Liver (tissue), 9 donors: ENCODE measurements around the gene PCBP4. TPM values are rescaled to one million over a fixed set of nuclear protein-coding genes. Genes with fewer than 3 reads are reported as not detected.
"Not testable (repeated sequence)": the region's sequence is repeated elsewhere in the genome, so short reads cannot be mapped to it uniquely, and the experiment has no call there.

Source experiments
- DNase-seq: peaks from one replicate; pipeline ENCODE4 v3.0.0-alpha.2; 2017; ENCODE audit warnings: low spot score
- H3K27ac ChIP-seq, 2 donors: one replicate each; pipeline ENCODE4 v1.7.0; 2013; ENCODE audit warnings: inconsistent platforms in 2 of 2, low read length in 2 of 2, control low read depth in 1 of 2, low read depth in 1 of 2, mild to moderate bottlenecking in 1 of 2
- H3K27me3 ChIP-seq, 4 donors: one replicate each; pipeline versions ENCODE4 v1.6.1 to v1.7.0; 2013; ENCODE audit warnings: low read length in 3 of 4, inconsistent platforms in 1 of 4, mild to moderate bottlenecking in 1 of 4, moderate library complexity in 1 of 4; ENCODE audit not compliant: control insufficient read depth in 4 of 4, insufficient read depth in 4 of 4
- H3K36me3 ChIP-seq, 4 donors: one replicate each; pipeline versions ENCODE4 v1.6.1 to v1.7.0; 2013; ENCODE audit warnings: low read length in 3 of 4, mild to moderate bottlenecking in 3 of 4, low read depth in 1 of 4, moderate library complexity in 1 of 4; ENCODE audit not compliant: control insufficient read depth in 4 of 4, insufficient read depth in 3 of 4
- H3K4me1 ChIP-seq, 4 donors: one replicate each; pipeline versions ENCODE4 v1.6.1 to v1.7.0; 2013; ENCODE audit warnings: low read length in 3 of 4, mild to moderate bottlenecking in 3 of 4, moderate library complexity in 1 of 4; ENCODE audit not compliant: control insufficient read depth in 4 of 4, insufficient read depth in 4 of 4
- H3K4me3 ChIP-seq, 3 donors: one replicate each; pipeline versions ENCODE4 v1.6.1 to v1.7.0; 2013; ENCODE audit warnings: low read length in 3 of 3, control low read depth in 1 of 3, low read depth in 1 of 3, mild to moderate bottlenecking in 1 of 3
- H3K9ac ChIP-seq, 2 donors: one replicate each; pipeline ENCODE4 v1.7.0; 2013; ENCODE audit warnings: low read length in 2 of 2, mild to moderate bottlenecking in 2 of 2, moderate library complexity in 2 of 2, control low read depth in 1 of 2, low read depth in 1 of 2
- H3K9me3 ChIP-seq, 4 donors: one replicate each; pipeline versions ENCODE4 v1.6.1 to v1.7.0; 2013; ENCODE audit warnings: low read length in 3 of 4; ENCODE audit not compliant: control insufficient read depth in 4 of 4
- EGR1 ChIP-seq, 2 donors: IDR thresholded peaks; 2 replicates each; pipeline ENCODE4 v1.6.1; 2016 to 2018; ENCODE audit warnings: antibody characterized with exemption in 2 of 2, low read depth in 2 of 2
- GABPA ChIP-seq, 2 donors: IDR thresholded peaks in 1 of 2; conservative IDR thresholded peaks in 1 of 2; 2 replicates each; pipeline ENCODE4 v1.6.1; 2016; ENCODE audit warnings: antibody characterized with exemption in 2 of 2, mild to moderate bottlenecking in 1 of 2, moderate library complexity in 1 of 2
- HNF4A ChIP-seq, 2 donors: conservative IDR thresholded peaks; 2 replicates each; pipeline ENCODE4 v1.6.1; 2016; ENCODE audit warnings: antibody characterized with exemption in 2 of 2, mild to moderate bottlenecking in 2 of 2
- JUND ChIP-seq, 2 donors: IDR thresholded peaks; 2 replicates each; pipeline ENCODE4 v1.6.1; 2016; ENCODE audit warnings: antibody characterized with exemption in 2 of 2
- REST ChIP-seq: IDR thresholded peaks from 2 replicates; pipeline ENCODE4 v1.6.1; 2016; ENCODE audit warnings: antibody characterized with exemption, mild to moderate bottlenecking
- RXRA ChIP-seq, 2 donors: IDR thresholded peaks; 2 replicates each; pipeline ENCODE4 v1.6.1; 2017 to 2018; ENCODE audit warnings: antibody characterized with exemption in 2 of 2, mild to moderate bottlenecking in 1 of 2
- SP1 ChIP-seq: IDR thresholded peaks from 2 replicates; pipeline ENCODE4 v1.6.1; 2018; ENCODE audit warnings: antibody characterized with exemption, mild to moderate bottlenecking
- YY1 ChIP-seq: IDR thresholded peaks from 2 replicates; pipeline ENCODE4 v1.6.1; 2016; ENCODE audit warnings: antibody characterized with exemption, mild to moderate bottlenecking
- WGBS: extraction: QIAGEN DNeasy Blood & Tissue Kit; methylation state at CpG from one replicate; pipeline ENCODE4 v1.1.7; 2013; 5-methylcytosine and 5-hydroxymethylcytosine counted together
- polyA plus RNA-seq, 2 donors: library from polyadenylated mRNA; stranded (reverse) in 1 of 2; unstranded in 1 of 2; fragments of 200-250 nt in 1 of 2; fragments of >200 nt in 1 of 2; fragmentation: Nextera tagmentation in 1 of 2; extraction: Ambion mirVana in 1 of 2; gene quantifications; one replicate each; pipeline versions ENCODE4 v1.2.1 to v1.2.3, GENCODE V29; 2013 to 2015
- total RNA-seq, 2 donors: library from RNA; depleted of rRNA; stranded (reverse); fragments of >200 nt; gene quantifications; one replicate each; pipeline ENCODE4 v1.2.3, GENCODE V29; 2014
- TF ChIP-seq, protein P1 (sequence below): fragments of 150-350 bp; IDR thresholded peaks from 2 replicates; pipeline ENCODE4 v1.5.1; 2017; ENCODE audit warnings: improper control_type of control experiment, low read depth, low read length; ENCODE audit not compliant: missing input control
- TF ChIP-seq, protein P2 (sequence below): IDR thresholded peaks from 2 replicates; pipeline ENCODE4 v1.6.1; 2016; ENCODE audit warnings: antibody characterized with exemption
- TF ChIP-seq, protein P3 (sequence below): IDR thresholded peaks from 2 replicates; pipeline ENCODE4 v1.6.1; 2016; ENCODE audit warnings: antibody characterized with exemption
- donor health status: healthy.
- donor health status: healthy.
- donor health status: healthy.
- donor health status: healthy.
- donor health status: healthy.

The PCBP4 gene
- total and polyA plus RNA-seq, 4 donors, result 2.7 to 7.9 (median 4.5) TPM

DNA sequence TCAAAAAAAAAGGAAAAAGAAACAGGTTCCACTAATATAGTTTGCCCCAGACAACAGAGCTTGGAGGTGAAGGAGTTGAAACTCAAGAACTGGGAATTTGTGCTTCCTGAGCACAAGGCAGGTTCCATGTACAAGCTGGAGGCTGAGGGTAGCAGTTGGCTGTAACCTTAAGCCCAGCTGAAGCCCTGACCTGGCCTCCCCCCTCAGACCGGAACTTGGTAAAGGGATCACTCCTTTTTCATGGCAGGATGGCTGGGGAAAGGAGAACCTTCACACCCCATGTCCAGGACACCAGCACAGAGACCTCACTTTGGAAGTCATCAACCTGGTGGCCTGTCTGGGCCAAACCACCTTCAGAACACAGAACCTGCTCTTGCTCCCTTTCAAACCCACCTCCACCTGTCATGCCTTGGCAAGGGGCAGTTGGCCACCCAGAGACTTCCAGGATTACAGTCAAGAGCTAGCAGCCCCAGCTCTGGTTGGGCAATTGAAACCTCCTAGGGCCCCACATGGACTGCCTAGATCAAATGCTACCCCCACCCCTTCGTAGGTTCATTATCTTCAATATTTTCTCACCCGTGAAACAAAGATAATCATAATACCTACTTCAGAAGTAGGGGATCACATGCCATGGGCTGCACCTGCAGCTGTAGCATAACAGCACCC is 24.9 kb upstream of the PCBP4 start:
- TF ChIP-seq GABPA (IDR thresholded peaks at IDR 0.05 in 1 of 2, conservative IDR thresholded peaks at IDR 0.05 in 1 of 2), result no peak
- TF ChIP-seq REST, result no peak
- TF ChIP-seq RXRA (IDR thresholded peaks at IDR 0.05), result no peak
- TF ChIP-seq YY1, result no peak
- no peak for DNase-seq
- Histone ChIP-seq H3K4me1 (peaks cover 4 to 20% (median 13%) of the 10 kb centered on the region in 4 donors), H3K27ac (no peak overlapping the region), H3K27me3 (no peaks in the 10 kb centered on the region), H3K4me3 (no peak overlapping the region), H3K36me3 (peaks cover 4 to 23% (median 15%) of the 10 kb centered on the region in 4 donors), H3K9ac (no peak overlapping the region), H3K9me3 (no peaks in the 10 kb centered on the region)
- WGBS, result 90% methylated on average over 3 of the region's 3 CpGs

DNA sequence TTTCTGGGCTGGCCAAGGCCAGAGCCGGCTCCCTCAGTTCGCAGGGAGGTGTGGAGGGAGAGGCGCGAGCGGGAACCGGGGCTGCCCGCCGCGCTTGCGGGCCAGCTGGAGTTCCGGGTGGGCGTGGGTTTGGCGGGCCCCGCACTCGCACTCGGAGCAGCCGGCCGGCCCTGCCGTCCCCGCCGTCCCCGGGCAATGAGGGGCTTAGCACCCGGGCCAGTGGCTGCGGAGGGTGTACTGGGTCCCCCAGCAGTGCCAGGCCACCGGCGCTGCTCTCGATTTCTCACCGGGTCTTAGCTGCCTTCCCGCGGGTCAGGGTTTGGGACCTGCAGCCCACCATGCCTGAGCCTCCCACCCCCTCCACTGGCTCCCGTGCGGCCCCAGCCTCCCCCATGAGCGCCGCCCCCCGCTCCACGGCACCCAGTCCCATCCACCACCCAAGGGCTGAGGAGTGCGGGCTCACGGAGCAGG is 23.3 kb upstream of the PCBP4 start:
- not testable (repeated sequence) for H3K9me3 ChIP-seq, DNase-seq, H3K27ac ChIP-seq, H3K9ac ChIP-seq, H3K27me3 ChIP-seq, H3K4me3 ChIP-seq
- H3K36me3 ChIP-seq, result peaks cover 6 to 25% (median 15%) of the 10 kb centered on the region in 4 donors
- 84% methylated on average over 38 of the region's 38 CpGs for WGBS
- H3K4me1 ChIP-seq, result peaks cover 4 to 27% (median 18%) of the 10 kb centered on the region in 4 donors

- Histone ChIP-seq H3K36me3 (peaks cover 4 to 12% (median 9%) of the 10 kb centered on the region in 4 donors), H3K9me3 (no peaks in the 10 kb centered on the region), H3K27me3 (no peaks in the 10 kb centered on the region), H3K4me1 (peaks cover 5 to 30% (median 17%) of the 10 kb centered on the region in 4 donors), H3K4me3 (no peak overlapping the region), H3K27ac (no peak overlapping the region), H3K9ac (no peak overlapping the region)
- TF ChIP-seq HNF4A (conservative IDR thresholded peaks at IDR 0.05) (no peak), JUND (IDR thresholded peaks at IDR 0.05) (no peak), REST (no peak), RXRA (IDR thresholded peaks at IDR 0.05) (no peak), EGR1 (IDR thresholded peaks at IDR 0.05; ENCODE audit: low read depth in 2 of 2) (no peak), YY1 (no peak), GABPA (IDR thresholded peaks at IDR 0.05 in 1 of 2, conservative IDR thresholded peaks at IDR 0.05 in 1 of 2) (no peak), SP1 (no peak)
- TF ChIP-seq, protein P1, sequence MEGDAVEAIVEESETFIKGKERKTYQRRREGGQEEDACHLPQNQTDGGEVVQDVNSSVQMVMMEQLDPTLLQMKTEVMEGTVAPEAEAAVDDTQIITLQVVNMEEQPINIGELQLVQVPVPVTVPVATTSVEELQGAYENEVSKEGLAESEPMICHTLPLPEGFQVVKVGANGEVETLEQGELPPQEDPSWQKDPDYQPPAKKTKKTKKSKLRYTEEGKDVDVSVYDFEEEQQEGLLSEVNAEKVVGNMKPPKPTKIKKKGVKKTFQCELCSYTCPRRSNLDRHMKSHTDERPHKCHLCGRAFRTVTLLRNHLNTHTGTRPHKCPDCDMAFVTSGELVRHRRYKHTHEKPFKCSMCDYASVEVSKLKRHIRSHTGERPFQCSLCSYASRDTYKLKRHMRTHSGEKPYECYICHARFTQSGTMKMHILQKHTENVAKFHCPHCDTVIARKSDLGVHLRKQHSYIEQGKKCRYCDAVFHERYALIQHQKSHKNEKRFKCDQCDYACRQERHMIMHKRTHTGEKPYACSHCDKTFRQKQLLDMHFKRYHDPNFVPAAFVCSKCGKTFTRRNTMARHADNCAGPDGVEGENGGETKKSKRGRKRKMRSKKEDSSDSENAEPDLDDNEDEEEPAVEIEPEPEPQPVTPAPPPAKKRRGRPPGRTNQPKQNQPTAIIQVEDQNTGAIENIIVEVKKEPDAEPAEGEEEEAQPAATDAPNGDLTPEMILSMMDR, result no peak
- TF ChIP-seq, protein P2, sequence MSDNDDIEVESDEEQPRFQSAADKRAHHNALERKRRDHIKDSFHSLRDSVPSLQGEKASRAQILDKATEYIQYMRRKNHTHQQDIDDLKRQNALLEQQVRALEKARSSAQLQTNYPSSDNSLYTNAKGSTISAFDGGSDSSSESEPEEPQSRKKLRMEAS, result no peak
- TF ChIP-seq, protein P3, sequence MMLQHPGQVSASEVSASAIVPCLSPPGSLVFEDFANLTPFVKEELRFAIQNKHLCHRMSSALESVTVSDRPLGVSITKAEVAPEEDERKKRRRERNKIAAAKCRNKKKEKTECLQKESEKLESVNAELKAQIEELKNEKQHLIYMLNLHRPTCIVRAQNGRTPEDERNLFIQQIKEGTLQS, result no peak
- no peak for DNase-seq
- 84% methylated on average over 15 of the region's 15 CpGs for WGBS
Observed at GRCh38 chr3:51988286-51989146, 21.3 kb upstream of the PCBP4 start.
